Hepatic stellate cell (primary cell): ENCODE measurements around the gene WASHC4.
"Not testable (repeated sequence)": the region's sequence is repeated elsewhere in the genome, so short reads cannot be mapped to it uniquely, and the experiment has no call there.

ENCODE experiments used
- DNase-seq: peaks from one replicate; pipeline ENCODE4 v3.0.0; 2011; ENCODE audit warnings: low spot score

The WASHC4 gene

GRCh38 chr12:105168006-105168405, 60.5 kb downstream of the WASHC4 start:
- DNase-seq = no peak

- DNase-seq = no peak
Measured at GRCh38 chr12:105170139-105170538, 62.6 kb downstream of the WASHC4 start.

GRCh38 chr12:105171691-105172436, 64.3 kb downstream of the WASHC4 start:
- no peak for DNase-seq

GRCh38 chr12:105175397-105175990, 68.0 kb downstream of the WASHC4 start:
- no peak for DNase-seq

GRCh38 chr12:105177208-105177607, 69.7 kb downstream of the WASHC4 start:
- no peak for DNase-seq

GRCh38 chr12:105179114-105179513, 71.6 kb downstream of the WASHC4 start:
- DNase-seq = not testable (repeated sequence)

GRCh38 chr12:105183406-105183805, 75.9 kb downstream of the WASHC4 start:
- DNase-seq = not testable (repeated sequence)

GRCh38 chr12:105183976-105184375, 76.4 kb downstream of the WASHC4 start:
- DNase-seq = not testable (repeated sequence)

GRCh38 chr12:105189293-105189692, 81.8 kb downstream of the WASHC4 start:
- DNase-seq = no peak

- DNase-seq = no peak
Measured at GRCh38 chr12:105190530-105190929, 83.0 kb downstream of the WASHC4 start.

GRCh38 chr12:105192624-105193225, 85.2 kb downstream of the WASHC4 start:
- no peak for DNase-seq

- DNase-seq = no peak
Measured at GRCh38 chr12:105194947-105195346, 87.4 kb downstream of the WASHC4 start.

GRCh38 chr12:105196090-105196489, 88.6 kb downstream of the WASHC4 start:
- DNase-seq = no peak

GRCh38 chr12:105198961-105199360, 91.4 kb downstream of the WASHC4 start:
- no peak for DNase-seq

GRCh38 chr12:105200385-105200784, 92.9 kb downstream of the WASHC4 start:
- DNase-seq = no peak

GRCh38 chr12:105201299-105201698, 93.8 kb downstream of the WASHC4 start:
- DNase-seq = no peak

GRCh38 chr12:105202202-105202601, 94.7 kb downstream of the WASHC4 start:
- no peak for DNase-seq

GRCh38 chr12:105204127-105204526, 96.6 kb downstream of the WASHC4 start:
- DNase-seq = no peak

- no peak for DNase-seq
Measured at GRCh38 chr12:105204916-105205315, 97.4 kb downstream of the WASHC4 start.

GRCh38 chr12:105205322-105206048, 98.0 kb downstream of the WASHC4 start:
- DNase-seq = no peak

- DNase-seq = no peak
Measured at GRCh38 chr12:105206686-105207374, 99.3 kb downstream of the WASHC4 start.

- DNase-seq = no peak
Measured at GRCh38 chr12:105209091-105209490, 101.6 kb downstream of the WASHC4 start.
